NCI-H146 (cell line): ENCODE results near the gene RAP1A.
"Not testable (repeated sequence)": the region's sequence is repeated elsewhere in the genome, so short reads cannot be mapped to it uniquely, and the experiment has no call there.

Source experiments
- DNase-seq: peaks from one replicate; lab custom pipeline; 2025; lab: John Stamatoyannopoulos, UW

Gene RAP1A

GRCh38 chr1:111630567-111630966 lies 11.0 kb downstream of the RAP1A start:
- DNase-seq = no peak

GRCh38 chr1:111631502-111631901 lies 11.9 kb downstream of the RAP1A start:
- no peak for DNase-seq

GRCh38 chr1:111632771-111633170 lies 13.2 kb downstream of the RAP1A start:
- not testable (repeated sequence) for DNase-seq

GRCh38 chr1:111633736-111634247 lies 14.2 kb downstream of the RAP1A start:
- DNase-seq = no peak

- DNase-seq = no peak
Observed at GRCh38 chr1:111635324-111636009, 15.9 kb downstream of the RAP1A start.

- DNase-seq = no peak
Observed at GRCh38 chr1:111638320-111638719, 18.7 kb downstream of the RAP1A start.

GRCh38 chr1:111639602-111640198 lies 20.1 kb downstream of the RAP1A start:
- no peak for DNase-seq

- no peak for DNase-seq
Observed at GRCh38 chr1:111643097-111643496, 23.5 kb downstream of the RAP1A start.

- no peak for DNase-seq
Observed at GRCh38 chr1:111643696-111644095, 24.1 kb downstream of the RAP1A start.

- DNase-seq = no peak
Observed at GRCh38 chr1:111644506-111644905, 24.9 kb downstream of the RAP1A start.

GRCh38 chr1:111647736-111648135 lies 28.1 kb downstream of the RAP1A start:
- no peak for DNase-seq

GRCh38 chr1:111648806-111649205 lies 29.2 kb downstream of the RAP1A start:
- no peak for DNase-seq

- DNase-seq = no peak
Observed at GRCh38 chr1:111649227-111649626, 29.6 kb downstream of the RAP1A start.

GRCh38 chr1:111649648-111650047 lies 30.1 kb downstream of the RAP1A start:
- DNase-seq = no peak

- no peak for DNase-seq
Observed at GRCh38 chr1:111653709-111654108, 34.1 kb downstream of the RAP1A start.

- DNase-seq = no peak
Observed at GRCh38 chr1:111654839-111655238, 35.2 kb downstream of the RAP1A start.

- peak; percentile 9 for DNase-seq
Observed at GRCh38 chr1:111656086-111657017, 36.8 kb downstream of the RAP1A start.

GRCh38 chr1:111658622-111659021 lies 39.0 kb downstream of the RAP1A start:
- no peak for DNase-seq

- no peak for DNase-seq
Observed at GRCh38 chr1:111660204-111661150, 40.9 kb downstream of the RAP1A start.

GRCh38 chr1:111664652-111665051 lies 45.1 kb downstream of the RAP1A start:
- no peak for DNase-seq

- DNase-seq = no peak
Observed at GRCh38 chr1:111665497-111665896, 45.9 kb downstream of the RAP1A start.
